NB4 (cell line): ENCODE results near the gene PCDH15.

Experiments used
- CTCF ChIP-seq: IDR thresholded peaks from one replicate; pipeline ENCODE4 v1.5.1; 2012; ENCODE audit warnings: low read depth, low read length
- MAX ChIP-seq: IDR thresholded peaks from 2 replicates; pipeline ENCODE4 v1.6.1; 2011; ENCODE audit warnings: low read depth, low read length

GRCh38 chr10:54342058-54342457, 459.0 kb downstream of the PCDH15 start:
- TF ChIP-seq CTCF (no peak), MAX (no peak)
